Spleen (tissue), 11 donors: ENCODE data around the gene LPP. TPM values are rescaled to one million over a fixed set of nuclear protein-coding genes. Genes with fewer than 3 reads are reported as not detected.

Experiments used
- DNase-seq: peaks from one replicate; pipeline ENCODE4 v3.0.0-alpha.2; 2020
- H3K27ac ChIP-seq, 8 donors: fragments of 200-600 bp; sonication (generic) in 7 of 8; 1 replicate in 4 of 8; 2 replicates in 4 of 8; pipeline versions ENCODE4 v1.5.0 to v1.8.0; 2016 to 2021; ENCODE audit warnings: inconsistent platforms in 4 of 8, mild to moderate bottlenecking in 4 of 8, moderate library complexity in 1 of 8
- H3K27me3 ChIP-seq, 7 donors: fragments of 200-600 bp; sonication (generic) in 6 of 7; replicated peaks in 1 of 7; 1 replicate in 4 of 7; 2 replicates in 3 of 7; pipeline versions ENCODE4 v1.5.0 to v1.8.0; 2016 to 2021; ENCODE audit warnings: inconsistent platforms in 3 of 7, mild to moderate bottlenecking in 1 of 7
- H3K36me3 ChIP-seq, 6 donors: fragments of 200-600 bp; sonication (generic) in 5 of 6; 1 replicate in 4 of 6; 2 replicates in 2 of 6; pipeline versions ENCODE4 v1.5.0 to v1.8.0; 2016 to 2021; ENCODE audit warnings: inconsistent platforms in 2 of 6
- H3K4me1 ChIP-seq, 6 donors: fragments of 200-600 bp; sonication (generic) in 5 of 6; 1 replicate in 3 of 6; 2 replicates in 3 of 6; pipeline versions ENCODE4 v1.5.0 to v1.8.0; 2016 to 2021; ENCODE audit warnings: inconsistent platforms in 3 of 6
- H3K4me3 ChIP-seq, 8 donors: fragments of 200-600 bp; sonication (generic) in 7 of 8; 1 replicate in 4 of 8; 2 replicates in 4 of 8; pipeline versions ENCODE4 v1.5.0 to v1.8.0; 2016 to 2021; ENCODE audit warnings: inconsistent platforms in 4 of 8, mild to moderate bottlenecking in 4 of 8, moderate library complexity in 2 of 8
- H3K9me3 ChIP-seq, 8 donors: fragments of 200-600 bp; sonication (generic) in 7 of 8; 1 replicate in 4 of 8; 2 replicates in 4 of 8; pipeline versions ENCODE4 v1.5.0 to v1.8.0; 2016 to 2021; ENCODE audit warnings: inconsistent platforms in 4 of 8
- POLR2A ChIP-seq, 3 donors: fragments of 450-650 bp; IDR thresholded peaks; one replicate each; pipeline ENCODE4 v1.5.1; 2017; ENCODE audit warnings: antibody characterized with exemption in 3 of 3, mild to moderate bottlenecking in 1 of 3
- POLR2AphosphoS5 ChIP-seq, 3 donors: sonication (generic); formaldehyde crosslinking; IDR thresholded peaks; one replicate each; pipeline ENCODE4 v1.5.1; 2017; ENCODE audit warnings: antibody characterized with exemption in 3 of 3
- WGBS, 5 donors: extraction: QIAGEN DNeasy Blood & Tissue Kit in 3 of 5; methylation state at CpG; one replicate each; pipeline versions ENCODE4 v1.1.5 to v1.1.7; 2013 to 2018; 5-methylcytosine and 5-hydroxymethylcytosine counted together
- intact Hi-C: fragments of 100-400 bp; cut with DNase I; formaldehyde crosslinking; loops from one replicate; pipeline ENCODE4 v1.15.0; 2023; ENCODE audit warnings: low total_unique reads
- polyA plus RNA-seq, 3 donors: library from polyadenylated mRNA; stranded (reverse); fragments of 200-250 nt; gene quantifications; one replicate each; pipeline ENCODE4 v1.2.1, GENCODE V29; 2013
- total RNA-seq, 7 donors: library from RNA; depleted of rRNA in 3 of 7; stranded (reverse); fragments of >200 nt in 3 of 7; fragmentation: NEBNext Ultra II Directional in 4 of 7; extraction: Animal tissue kit (Norgen Biotek cat#: 25700) in 4 of 7; gene quantifications; one replicate each; pipeline versions ENCODE4 v1.1.0 to v1.2.1, GENCODE V29; 2016 to 2021
- TF ChIP-seq, protein P1 (sequence below), 11 experiments: fragments of 200-600 bp in 7 of 11; fragments of 450-650 bp in 4 of 11; sonication (generic) in 4 of 11; IDR thresholded peaks in 8 of 11; conservative IDR thresholded peaks in 3 of 11; 1 replicate in 7 of 11; 2 replicates in 4 of 11; pipeline versions ENCODE4 v1.4.0 to v1.8.0; 2016 to 2021; ENCODE audit warnings: antibody characterized with exemption in 11 of 11, inconsistent platforms in 4 of 11, mild to moderate bottlenecking in 1 of 11
- donor health status: healthy with polysubstance abuse.
- donor health status: DM: no; HTN: no; CAD: no; lungs with moderate emphysema.
- donor health status: DM: no; HTN: no; CAD: no.
- donor health status: Bipolar disorder and iron deficiency.
- donor health status: healthy.
- donor health status: DM: no; HTN: no; CAD: no.
- donor health status: DM: yes; HTN: yes; CAD: no.

Gene LPP
- total and polyA plus RNA-seq, 10 donors: 2.4 to 270 (median 156) TPM

DNA sequence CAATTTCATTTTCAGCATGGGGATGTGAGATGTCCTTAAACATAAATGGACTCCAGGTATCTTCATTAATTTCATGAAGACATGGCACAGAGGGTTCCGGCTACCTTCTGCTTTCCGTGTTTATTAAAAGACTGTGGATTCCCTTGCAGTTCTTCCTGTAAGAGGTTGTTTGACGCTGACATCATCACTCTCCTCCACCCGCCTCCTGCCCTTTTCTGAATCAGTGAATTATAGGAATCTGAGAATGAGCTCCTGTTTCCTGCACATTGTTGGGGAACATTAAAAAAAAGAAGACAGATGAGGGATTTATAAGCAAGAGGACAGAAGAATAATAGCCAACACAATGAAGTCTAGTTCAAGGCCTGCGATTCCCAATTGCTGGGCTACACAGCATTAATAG lies 191.3 kb downstream of the LPP start:
- TF ChIP-seq POLR2AphosphoS5 (IDR thresholded peaks at IDR 0.05) (no peak), POLR2A (IDR thresholded peaks at IDR 0.05) (no peak)
- TF ChIP-seq, protein P1, sequence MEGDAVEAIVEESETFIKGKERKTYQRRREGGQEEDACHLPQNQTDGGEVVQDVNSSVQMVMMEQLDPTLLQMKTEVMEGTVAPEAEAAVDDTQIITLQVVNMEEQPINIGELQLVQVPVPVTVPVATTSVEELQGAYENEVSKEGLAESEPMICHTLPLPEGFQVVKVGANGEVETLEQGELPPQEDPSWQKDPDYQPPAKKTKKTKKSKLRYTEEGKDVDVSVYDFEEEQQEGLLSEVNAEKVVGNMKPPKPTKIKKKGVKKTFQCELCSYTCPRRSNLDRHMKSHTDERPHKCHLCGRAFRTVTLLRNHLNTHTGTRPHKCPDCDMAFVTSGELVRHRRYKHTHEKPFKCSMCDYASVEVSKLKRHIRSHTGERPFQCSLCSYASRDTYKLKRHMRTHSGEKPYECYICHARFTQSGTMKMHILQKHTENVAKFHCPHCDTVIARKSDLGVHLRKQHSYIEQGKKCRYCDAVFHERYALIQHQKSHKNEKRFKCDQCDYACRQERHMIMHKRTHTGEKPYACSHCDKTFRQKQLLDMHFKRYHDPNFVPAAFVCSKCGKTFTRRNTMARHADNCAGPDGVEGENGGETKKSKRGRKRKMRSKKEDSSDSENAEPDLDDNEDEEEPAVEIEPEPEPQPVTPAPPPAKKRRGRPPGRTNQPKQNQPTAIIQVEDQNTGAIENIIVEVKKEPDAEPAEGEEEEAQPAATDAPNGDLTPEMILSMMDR (IDR thresholded peaks at IDR 0.05 in 8 of 11, conservative IDR thresholded peaks at IDR 0.05 in 3 of 11): no peak
- Histone ChIP-seq H3K27ac (peak overlapping the region in 4 of 8 donors; percentile 20 to 35 (median 30)), H3K4me3 (no peak overlapping the region), H3K36me3 (no peaks in the 10 kb centered on the region), H3K27me3 (no peaks in the 10 kb centered on the region), H3K4me1 (peaks cover 0 to 47% (median 28%) of the 10 kb centered on the region in 6 donors), H3K9me3 (no peaks in the 10 kb centered on the region)
- intact Hi-C loops: no loop called here
- 67 to 84% (median 76%) methylated on average over 5 of the region's 5 CpGs for WGBS, 5 donors
- no peak for DNase-seq

- intact Hi-C loops: no loop called here
These were observed 194.7 kb downstream of the LPP start for GRCh38 chr3:188348435-188349244.

DNA sequence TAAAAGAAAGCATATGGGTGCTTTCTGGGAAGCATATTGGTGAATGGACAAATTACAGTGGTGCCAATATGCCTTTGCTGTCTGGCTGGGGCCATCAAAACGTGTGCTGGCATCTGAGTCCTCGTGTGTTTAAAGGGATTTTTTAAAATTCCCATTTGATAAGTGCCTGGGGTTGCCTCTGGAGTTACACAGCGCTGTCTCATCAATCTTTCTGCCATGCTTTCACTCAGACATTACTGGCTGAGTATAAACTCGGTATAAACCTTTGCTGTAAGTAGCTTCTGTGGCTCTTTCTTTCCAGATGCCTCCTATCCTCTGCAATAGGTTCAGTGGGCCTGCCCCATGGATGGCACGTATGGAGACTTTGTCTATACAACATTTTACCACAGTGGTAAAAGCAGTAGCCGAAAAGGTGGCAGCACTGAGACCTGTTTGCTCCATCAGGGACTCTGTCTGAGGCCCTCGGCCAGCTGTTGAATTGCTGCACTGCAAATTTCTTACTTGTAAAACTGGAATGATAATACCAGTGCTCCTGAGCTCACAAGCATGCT lies 195.5 kb downstream of the LPP start:
- intact Hi-C loops: no loop called here
- Histone ChIP-seq H3K4me1 (peaks cover 0 to 72% (median 32%) of the 10 kb centered on the region in 6 donors), H3K9me3 (no peaks in the 10 kb centered on the region), H3K27me3 (no peaks in the 10 kb centered on the region), H3K36me3 (no peaks in the 10 kb centered on the region), H3K27ac (peak overlapping the region in 2 of 8 donors; percentile 4 to 50), H3K4me3 (no peak overlapping the region)
- 82 to 92% (median 87%) methylated on average over 7 of the region's 7 CpGs for WGBS, 5 donors
- TF ChIP-seq POLR2AphosphoS5 (IDR thresholded peaks at IDR 0.05) (no peak), POLR2A (IDR thresholded peaks at IDR 0.05) (no peak)
- TF ChIP-seq, protein P1 (IDR thresholded peaks at IDR 0.05 in 8 of 11, conservative IDR thresholded peaks at IDR 0.05 in 3 of 11): no peak
- no peak for DNase-seq

More at GRCh38 chr3:188348435-188349244, 194.7 kb downstream of the LPP start:
- TF ChIP-seq POLR2A (IDR thresholded peaks at IDR 0.05): no peak
- TF ChIP-seq, protein P1 (IDR thresholded peaks at IDR 0.05 in 8 of 11, conservative IDR thresholded peaks at IDR 0.05 in 3 of 11): no peak
- no peak for DNase-seq
- H3K4me1 ChIP-seq: peaks cover 0 to 66% (median 32%) of the 10 kb centered on the region in 6 donors
- H3K4me3 ChIP-seq: no peak overlapping the region
- H3K9me3 ChIP-seq: no peaks in the 10 kb centered on the region
- 69 to 81% (median 74%) methylated on average over 9 of the region's 9 CpGs for WGBS, 5 donors
- H3K27ac ChIP-seq: peak overlapping the region in 2 of 8 donors; percentile 18 to 50
- no peaks in the 10 kb centered on the region for H3K27me3 ChIP-seq
- no peaks in the 10 kb centered on the region for H3K36me3 ChIP-seq

- Histone ChIP-seq H3K4me1 (peaks cover 0 to 68% (median 31%) of the 10 kb centered on the region in 6 donors), H3K27me3 (no peaks in the 10 kb centered on the region), H3K9me3 (no peaks in the 10 kb centered on the region), H3K27ac (peak overlapping the region in 1 of 8 donors; percentile 4), H3K4me3 (no peak overlapping the region), H3K36me3 (no peaks in the 10 kb centered on the region)
- intact Hi-C loops: no loop called here
- TF ChIP-seq POLR2A (IDR thresholded peaks at IDR 0.05): no peak
- TF ChIP-seq, protein P1 (IDR thresholded peaks at IDR 0.05 in 8 of 11, conservative IDR thresholded peaks at IDR 0.05 in 3 of 11): no peak
- no peak for TF ChIP-seq POLR2AphosphoS5 (IDR thresholded peaks at IDR 0.05)
- no peak for DNase-seq
- 65 to 74% (median 70%) methylated on average over 4 of the region's 4 CpGs for WGBS, 5 donors
These were observed 196.0 kb downstream of the LPP start for GRCh38 chr3:188349933-188350332.
